Endothelial cell of umbilical vein (primary cell): ENCODE results near the gene LRRIQ1. TPM values are rescaled to one million over a fixed set of nuclear protein-coding genes. Genes with fewer than 3 reads are reported as not detected.

Source experiments
- BruUV-seq: library from RNA; stranded (reverse); fragments of 400-500 nt; replicated peaks from 2 replicates; lab custom pipeline; 2021; lab: Mats Ljungman, UMichigan
- CTCF ChIA-PET: fragments of 300-600, 350-600 bp; sonication (Branson Sonifier 250); formaldehyde crosslinking; loops from one replicate; lab custom pipeline; 2021; ENCODE audit warnings: antibody characterized with exemption, inconsistent platforms; lab: Charles Lee
- POLR2A ChIA-PET: fragments of 300-600, 350-600 bp; sonication (Branson Sonifier 250); formaldehyde crosslinking; loops from one replicate; lab custom pipeline; 2021; ENCODE audit warnings: antibody characterized with exemption, inconsistent platforms; lab: Charles Lee
- DNase-seq: peaks from one replicate; pipeline ENCODE4 v3.0.0-alpha.2; 2011; ENCODE audit warnings: low read depth, low spot score
- FAIRE-seq: peaks from 2 replicates; lab custom pipeline; 2011; peaks lifted over from hg19 to GRCh38; lab: Jason Lieb, UNC
- H2AFZ ChIP-seq: 2 replicates; pipeline ENCODE4 v1.6.0; 2012; ENCODE audit warnings: low read depth, low read length, control low read depth, inconsistent platforms
- H3K27ac ChIP-seq: 2 replicates; pipeline ENCODE4 v1.5.1; 2011; ENCODE audit warnings: low read depth, mild to moderate bottlenecking, control low read depth, low read length, moderate library complexity; ENCODE audit not compliant: insufficient read depth
- H3K27me3 ChIP-seq, 2 experiments: 2 replicates each; pipeline versions ENCODE4 v1.6.0 to v1.6.1; 2011; ENCODE audit warnings: low read length in 2 of 2, mixed read lengths in 1 of 2; ENCODE audit not compliant: control insufficient read depth in 2 of 2, insufficient read depth in 2 of 2
- H3K36me3 ChIP-seq, 2 experiments: 2 replicates in 1 of 2; 3 replicates in 1 of 2; pipeline ENCODE4 v1.5.1; 2011; ENCODE audit warnings: low read length in 2 of 2, mild to moderate bottlenecking in 1 of 2, moderate library complexity in 1 of 2; ENCODE audit not compliant: control insufficient read depth in 2 of 2, insufficient read depth in 2 of 2; ENCODE audit errors: extremely low read depth in 1 of 2
- H3K4me1 ChIP-seq: 3 replicates; pipeline ENCODE4 v1.5.1; 2011; ENCODE audit warnings: mild to moderate bottlenecking, low read length; ENCODE audit not compliant: control insufficient read depth, insufficient read depth; ENCODE audit errors: extremely low read depth
- H3K4me2 ChIP-seq: 2 replicates; pipeline ENCODE4 v1.6.1; 2011; ENCODE audit warnings: low read length, control low read depth, mixed read lengths; ENCODE audit not compliant: insufficient read depth
- H3K4me3 ChIP-seq, 3 experiments: fragments of 200-600 bp in 1 of 3; sonication (generic), shearing (Covaris generic) in 1 of 3; replicated peaks in 1 of 3; 2 replicates each; pipeline ENCODE4 v1.5.1; 2011 to 2016; ENCODE audit warnings: control low read depth in 3 of 3, low read length in 3 of 3, mild to moderate bottlenecking in 2 of 3, inconsistent platforms in 1 of 3, low read depth in 1 of 3, moderate library complexity in 1 of 3; ENCODE audit not compliant: insufficient read depth in 1 of 3
- H3K79me2 ChIP-seq: 2 replicates; pipeline ENCODE4 v1.6.0; 2012; ENCODE audit warnings: low read length, inconsistent platforms; ENCODE audit not compliant: control insufficient read depth, insufficient read depth
- H3K9ac ChIP-seq: replicated peaks from 2 replicates; pipeline ENCODE3; 2011; ENCODE audit warnings: low read length, control low read depth; ENCODE audit not compliant: insufficient read depth; ENCODE audit errors: extremely low read depth
- H3K9me1 ChIP-seq: replicated peaks from 3 replicates; pipeline ENCODE4 v1.6.0; 2011; ENCODE audit warnings: mild to moderate bottlenecking, low read length; ENCODE audit not compliant: control insufficient read depth, insufficient read depth; ENCODE audit errors: extremely low read depth
- H3K9me3 ChIP-seq: replicated peaks from 2 replicates; pipeline ENCODE4 v1.5.1; 2012; ENCODE audit warnings: low read length, inconsistent platforms; ENCODE audit not compliant: control insufficient read depth, insufficient read depth
- H4K20me1 ChIP-seq: replicated peaks from 2 replicates; pipeline ENCODE3; 2011; ENCODE audit warnings: mild to moderate bottlenecking, low read length; ENCODE audit not compliant: control insufficient read depth, insufficient read depth; ENCODE audit errors: extremely low read depth
- CTCF ChIP-seq, 2 donors: IDR thresholded peaks; 1 replicate in 1 of 2; 2 replicates in 1 of 2; pipeline ENCODE4 v1.5.1; 2011; ENCODE audit warnings: low read length in 2 of 2, mild to moderate bottlenecking in 2 of 2, moderate library complexity in 2 of 2, control low read depth in 1 of 2, inconsistent platforms in 1 of 2, low read depth in 1 of 2; ENCODE audit not compliant: insufficient read depth in 1 of 2; ENCODE audit errors: extremely low read depth in 1 of 2
- EZH2 ChIP-seq: IDR thresholded peaks from 2 replicates; pipeline ENCODE4 v1.6.1; 2012; ENCODE audit warnings: borderline replicate concordance, low read depth, mild to moderate bottlenecking, moderate library complexity, low read length, inconsistent platforms; ENCODE audit not compliant: severe bottlenecking
- FOS ChIP-seq: IDR thresholded peaks from 2 replicates; pipeline ENCODE4 v1.6.1; 2011; ENCODE audit warnings: mild to moderate bottlenecking, low read length, moderate library complexity, borderline replicate concordance; ENCODE audit not compliant: insufficient read depth
- GATA2 ChIP-seq: IDR thresholded peaks from 2 replicates; pipeline ENCODE4 v1.7.0; 2011; ENCODE audit warnings: low read depth, mild to moderate bottlenecking, moderate library complexity, mixed read lengths, low read length; ENCODE audit not compliant: insufficient read length, insufficient read depth
- JUN ChIP-seq: IDR thresholded peaks from 2 replicates; pipeline ENCODE4 v1.6.1; 2011; ENCODE audit warnings: borderline replicate concordance, low read depth; ENCODE audit not compliant: insufficient read length, insufficient read depth
- MAX ChIP-seq: IDR thresholded peaks from 2 replicates; pipeline ENCODE4 v1.6.1; 2011; ENCODE audit not compliant: insufficient read depth, insufficient read length
- MYC ChIP-seq: IDR thresholded peaks from one replicate; pipeline ENCODE4 v1.6.1; 2011; ENCODE audit warnings: mild to moderate bottlenecking, low read depth, low read length
- POLR2A ChIP-seq: IDR thresholded peaks from 2 replicates; pipeline ENCODE4 v1.6.1; 2012; ENCODE audit warnings: low read depth, mild to moderate bottlenecking, control low read depth, low read length
- POLR2AphosphoS5 ChIP-seq: IDR thresholded peaks from 2 replicates; pipeline ENCODE4 v1.6.1; 2012; ENCODE audit warnings: low read depth, mild to moderate bottlenecking, control low read depth, low read length, moderate library complexity; ENCODE audit not compliant: insufficient read depth
- dilution Hi-C: fragments of 300-500 bp; cut with MboI; formaldehyde crosslinking; loops from one replicate; pipeline ENCODE4 v1.15.0; 2019; ENCODE audit warnings: low sequenced_read_pairs; ENCODE audit not compliant: extremely low pct_ligation_motif_present
- intact Hi-C: fragments of 100-400 bp; cut with micrococcal nuclease; formaldehyde crosslinking; loops from one replicate; pipeline ENCODE4 v1.10.0; 2022
- polyA plus RNA-seq, 4 experiments: library from polyadenylated mRNA; depleted of rRNA in 3 of 4; stranded (reverse) in 3 of 4; unstranded in 1 of 4; fragments of >200 nt; gene quantifications; 2 replicates each; pipeline versions ENCODE4 v1.2.1 to v1.2.3, GENCODE V29; 2011 to 2012; ENCODE audit warnings: missing spikeins in 1 of 4
- total RNA-seq: library from RNA; stranded (reverse); gene quantifications from 2 replicates; pipeline ENCODE4 v1.2.3, GENCODE V29; 2021

Gene LRRIQ1
- total and polyA plus RNA-seq, 2 donors (not counting 3 experiments of a cell fraction or from before 2014, with no cell fraction given): 0.08 to 0.20 TPM

GRCh38 chr12:85182699-85183098 is 146.5 kb downstream of the LRRIQ1 start:
- no TSS peak for BruUV-seq
- H2AFZ ChIP-seq: no peak overlapping the region
- FAIRE-seq: no peak
- no peaks in the 10 kb centered on the region for H3K27me3 ChIP-seq
- H3K27ac ChIP-seq: no peak overlapping the region
- no peaks in the 10 kb centered on the region for H3K9me1 ChIP-seq
- intact Hi-C loops (loop anchor here (5.0 kb wide), 2 partner anchors 100 to 180 kb away; partner anchors contain the start of gene ALX1), dilution Hi-C loops (no loop called here)
- CTCF ChIA-PET: no interaction called here
- H3K4me1 ChIP-seq: peaks cover 21% of the 10 kb centered on the region
- no peak overlapping the region for H3K4me3 ChIP-seq
- no peaks in the 10 kb centered on the region for H3K9me3 ChIP-seq
- H3K9ac ChIP-seq: no peak overlapping the region
- DNase-seq: no peak
- no peaks in the 10 kb centered on the region for H3K36me3 ChIP-seq
- POLR2A ChIA-PET: no interaction called here
- TF ChIP-seq POLR2AphosphoS5 (no peak), EZH2 (no peak), POLR2A (no peak), MAX (no peak), GATA2 (no peak), JUN (no peak), CTCF (IDR thresholded peaks at IDR 0.05; ENCODE audit: extremely low read depth in 1 of 2, insufficient read depth in 1 of 2, low read depth in 1 of 2, low read length in 2 of 2) (no peak), FOS (no peak), MYC (no peak)
- no peaks in the 10 kb centered on the region for H4K20me1 ChIP-seq
- H3K79me2 ChIP-seq: no peaks in the 10 kb centered on the region
- no peak overlapping the region for H3K4me2 ChIP-seq
